Measurements from ENCODE around the gene AKNA.
A peak's percentile ranks its signal among the peaks of the same experiment; 100 is the strongest.

AKNA gene

DNA sequence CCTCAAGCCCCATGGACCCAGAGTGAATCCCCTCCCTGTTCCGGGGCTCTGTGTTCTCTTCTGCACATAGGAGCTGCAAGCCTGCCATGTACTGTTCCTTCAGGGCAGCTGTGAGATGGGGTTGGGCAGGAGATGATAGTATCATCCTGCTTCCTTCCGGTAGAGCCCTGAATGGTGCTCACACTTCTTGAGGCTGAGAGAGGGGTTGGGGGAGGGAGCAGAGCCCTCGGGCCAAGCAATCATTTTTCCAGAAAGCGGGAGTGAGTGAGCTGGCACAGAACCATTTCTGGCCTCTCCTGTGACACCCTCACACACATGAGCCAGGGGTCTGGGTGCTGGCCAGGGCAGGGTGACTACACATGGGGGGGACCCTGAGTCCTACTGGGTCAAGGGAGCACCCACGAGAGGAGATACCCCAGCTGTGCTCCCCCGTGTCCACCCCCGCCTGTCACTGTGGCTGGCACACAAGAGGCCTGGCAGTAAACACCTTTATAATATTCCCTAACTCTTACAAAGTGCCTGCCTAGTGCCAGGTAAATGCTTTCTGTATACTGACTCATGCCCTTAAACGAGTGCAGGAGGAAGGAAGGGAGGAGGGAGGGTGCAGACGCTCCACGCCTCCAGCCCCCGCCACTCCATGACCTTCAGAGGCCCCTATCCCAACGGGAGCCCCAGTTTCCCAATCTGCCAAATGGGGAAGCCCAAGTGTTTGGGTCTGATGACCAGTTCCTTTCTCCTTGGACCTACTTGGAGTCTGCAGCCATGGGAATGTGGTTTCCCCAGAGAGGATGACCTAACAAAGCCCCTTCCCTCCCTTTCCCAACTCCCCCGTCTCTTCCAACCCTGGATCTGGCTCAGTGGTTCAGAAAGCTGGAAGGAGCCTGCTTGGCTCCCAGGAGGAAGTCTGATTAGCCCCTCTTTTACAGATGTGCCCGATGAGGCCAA lies 15.5 kb downstream of the AKNA start:
- TF ChIP-seq, protein P1, sequence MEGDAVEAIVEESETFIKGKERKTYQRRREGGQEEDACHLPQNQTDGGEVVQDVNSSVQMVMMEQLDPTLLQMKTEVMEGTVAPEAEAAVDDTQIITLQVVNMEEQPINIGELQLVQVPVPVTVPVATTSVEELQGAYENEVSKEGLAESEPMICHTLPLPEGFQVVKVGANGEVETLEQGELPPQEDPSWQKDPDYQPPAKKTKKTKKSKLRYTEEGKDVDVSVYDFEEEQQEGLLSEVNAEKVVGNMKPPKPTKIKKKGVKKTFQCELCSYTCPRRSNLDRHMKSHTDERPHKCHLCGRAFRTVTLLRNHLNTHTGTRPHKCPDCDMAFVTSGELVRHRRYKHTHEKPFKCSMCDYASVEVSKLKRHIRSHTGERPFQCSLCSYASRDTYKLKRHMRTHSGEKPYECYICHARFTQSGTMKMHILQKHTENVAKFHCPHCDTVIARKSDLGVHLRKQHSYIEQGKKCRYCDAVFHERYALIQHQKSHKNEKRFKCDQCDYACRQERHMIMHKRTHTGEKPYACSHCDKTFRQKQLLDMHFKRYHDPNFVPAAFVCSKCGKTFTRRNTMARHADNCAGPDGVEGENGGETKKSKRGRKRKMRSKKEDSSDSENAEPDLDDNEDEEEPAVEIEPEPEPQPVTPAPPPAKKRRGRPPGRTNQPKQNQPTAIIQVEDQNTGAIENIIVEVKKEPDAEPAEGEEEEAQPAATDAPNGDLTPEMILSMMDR (IDR thresholded peaks at IDR 0.05; ENCODE audit: borderline replicate concordance, control extremely low read depth, extremely low read depth, insufficient read depth, missing control alignments) = no peak
- peak; percentile 63 for DNase-seq (ENCODE audit: low spot score)
- in situ Hi-C loops (cut with MboI; ENCODE audit: low sequenced_read_pairs, unreplicated experiment) = no loop called here

- no peak for DNase-seq (ENCODE audit: low spot score)
- in situ Hi-C loops (cut with MboI; ENCODE audit: low sequenced_read_pairs, unreplicated experiment) = no loop called here
- TF ChIP-seq, protein P1 (IDR thresholded peaks at IDR 0.05; ENCODE audit: borderline replicate concordance, control extremely low read depth, extremely low read depth, insufficient read depth, missing control alignments) = no peak
Measured at GRCh38 chr9:114371343-114371944, 16.3 kb downstream of the AKNA start.

DNA sequence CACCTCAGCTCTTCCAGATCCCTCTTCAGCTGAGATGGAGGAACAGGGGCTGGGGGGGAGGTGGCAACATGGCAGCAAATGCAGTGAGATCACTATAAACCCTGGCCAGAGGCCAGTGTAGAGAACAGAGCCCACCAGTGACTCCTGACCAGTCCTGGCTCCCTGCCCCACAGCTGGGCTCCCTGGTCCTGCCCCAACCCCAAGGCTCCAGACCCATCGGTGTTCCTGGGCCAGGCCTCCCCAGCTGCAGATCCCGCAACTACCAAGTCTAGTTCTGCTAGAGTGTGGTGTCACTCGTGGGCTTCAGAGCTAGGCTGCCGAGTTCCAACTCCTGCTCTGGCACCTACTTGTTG lies 16.8 kb downstream of the AKNA start:
- in situ Hi-C loops (cut with MboI; ENCODE audit: low sequenced_read_pairs, unreplicated experiment) = no loop called here
- TF ChIP-seq, protein P1 (IDR thresholded peaks at IDR 0.05; ENCODE audit: borderline replicate concordance, control extremely low read depth, extremely low read depth, insufficient read depth, missing control alignments) = no peak
- DNase-seq (ENCODE audit: low spot score) = no peak

GRCh38 chr9:114370251-114370967 lies 17.4 kb downstream of the AKNA start:
- no peak for DNase-seq (ENCODE audit: low spot score)
- TF ChIP-seq, protein P1 (IDR thresholded peaks at IDR 0.05; ENCODE audit: borderline replicate concordance, control extremely low read depth, extremely low read depth, insufficient read depth, missing control alignments) = no peak
- in situ Hi-C loops (cut with MboI; ENCODE audit: low sequenced_read_pairs, unreplicated experiment) = no loop called here

- in situ Hi-C loops (cut with MboI; ENCODE audit: low sequenced_read_pairs, unreplicated experiment) = no loop called here
- no peak for DNase-seq (ENCODE audit: low spot score)
- TF ChIP-seq, protein P1 (IDR thresholded peaks at IDR 0.05; ENCODE audit: borderline replicate concordance, control extremely low read depth, extremely low read depth, insufficient read depth, missing control alignments) = no peak
Measured at GRCh38 chr9:114369216-114370130, 18.3 kb downstream of the AKNA start.

Data from GM13976 (cell line).